Type B pancreatic cell (in vitro differentiated cells): Measurements from ENCODE around the gene FRMD1. TPM values are rescaled to one million over a fixed set of nuclear protein-coding genes. Genes with fewer than 3 reads are reported as not detected.

Experiments used
- DNase-seq: peaks from one replicate; pipeline ENCODE4 v3.0.0; 2021; ENCODE audit warnings: mixed read lengths; ENCODE audit not compliant: unreplicated experiment; ENCODE audit errors: extremely low spot score
- H3K27ac Mint-ChIP-seq: 2 replicates; pipeline ENCODE4 v1.8.0; 2021; ENCODE audit warnings: mild to moderate bottlenecking, mixed read lengths
- H3K27me3 Mint-ChIP-seq: 2 replicates; pipeline ENCODE4 v1.8.0; 2021; ENCODE audit warnings: mixed read lengths
- H3K36me3 Mint-ChIP-seq: 2 replicates; pipeline ENCODE4 v1.8.0; 2021; ENCODE audit warnings: mixed read lengths
- H3K4me1 Mint-ChIP-seq: one replicate; pipeline ENCODE4 v1.8.0; 2021; ENCODE audit warnings: mixed read lengths; ENCODE audit not compliant: unreplicated experiment
- H3K4me3 Mint-ChIP-seq: 2 replicates; pipeline ENCODE4 v1.8.0; 2021; ENCODE audit warnings: mild to moderate bottlenecking, mixed read lengths
- H3K9me3 Mint-ChIP-seq: 2 replicates; pipeline ENCODE4 v1.8.0; 2021; ENCODE audit warnings: mixed read lengths
- total RNA-seq: library from RNA; stranded (reverse); gene quantifications from 2 replicates; pipeline ENCODE4 v1.2.1, GENCODE V29; 2021; ENCODE audit warnings: low replicate concordance
- TF ChIP-seq, protein P1 (sequence below): fragments of 200-600 bp; sonication (generic); conservative IDR thresholded peaks from 2 replicates; pipeline ENCODE4 v1.5.0; 2021; ENCODE audit warnings: antibody characterized with exemption, mild to moderate bottlenecking

FRMD1 gene
- total RNA-seq, 1 donor from 2014 or later: 0.17 TPM

DNA sequence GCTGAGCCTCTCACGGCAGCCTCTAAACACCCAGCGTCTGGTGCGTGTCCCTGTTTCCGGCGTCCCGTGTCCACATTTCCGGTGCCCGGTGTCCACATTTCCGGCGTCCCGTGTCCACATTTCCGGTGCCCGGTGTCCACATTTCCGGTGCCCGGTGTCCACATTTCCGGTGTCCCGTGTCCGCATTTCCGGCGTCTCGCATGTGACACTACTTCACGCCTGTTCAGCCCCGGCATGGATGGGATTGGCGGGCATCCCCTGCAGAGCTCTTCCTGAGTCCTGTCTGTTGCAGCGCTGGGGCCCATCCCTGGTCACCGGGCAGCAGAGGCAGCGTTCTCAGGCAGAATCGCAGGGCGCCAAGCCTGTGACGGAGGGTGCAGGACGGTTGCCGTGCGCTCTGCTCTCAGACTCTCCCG lies 3.2 kb downstream of the FRMD1 start:
- TF ChIP-seq, protein P1, sequence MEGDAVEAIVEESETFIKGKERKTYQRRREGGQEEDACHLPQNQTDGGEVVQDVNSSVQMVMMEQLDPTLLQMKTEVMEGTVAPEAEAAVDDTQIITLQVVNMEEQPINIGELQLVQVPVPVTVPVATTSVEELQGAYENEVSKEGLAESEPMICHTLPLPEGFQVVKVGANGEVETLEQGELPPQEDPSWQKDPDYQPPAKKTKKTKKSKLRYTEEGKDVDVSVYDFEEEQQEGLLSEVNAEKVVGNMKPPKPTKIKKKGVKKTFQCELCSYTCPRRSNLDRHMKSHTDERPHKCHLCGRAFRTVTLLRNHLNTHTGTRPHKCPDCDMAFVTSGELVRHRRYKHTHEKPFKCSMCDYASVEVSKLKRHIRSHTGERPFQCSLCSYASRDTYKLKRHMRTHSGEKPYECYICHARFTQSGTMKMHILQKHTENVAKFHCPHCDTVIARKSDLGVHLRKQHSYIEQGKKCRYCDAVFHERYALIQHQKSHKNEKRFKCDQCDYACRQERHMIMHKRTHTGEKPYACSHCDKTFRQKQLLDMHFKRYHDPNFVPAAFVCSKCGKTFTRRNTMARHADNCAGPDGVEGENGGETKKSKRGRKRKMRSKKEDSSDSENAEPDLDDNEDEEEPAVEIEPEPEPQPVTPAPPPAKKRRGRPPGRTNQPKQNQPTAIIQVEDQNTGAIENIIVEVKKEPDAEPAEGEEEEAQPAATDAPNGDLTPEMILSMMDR: no peak
- Mint-ChIP-seq H3K36me3 (no peaks in the 10 kb centered on the region), H3K4me1 (no peaks in the 10 kb centered on the region), H3K4me3 (no peak overlapping the region), H3K27me3 (peaks cover 4% of the 10 kb centered on the region), H3K27ac (no peak overlapping the region), H3K9me3 (no peaks in the 10 kb centered on the region)
- no peak for DNase-seq

DNA sequence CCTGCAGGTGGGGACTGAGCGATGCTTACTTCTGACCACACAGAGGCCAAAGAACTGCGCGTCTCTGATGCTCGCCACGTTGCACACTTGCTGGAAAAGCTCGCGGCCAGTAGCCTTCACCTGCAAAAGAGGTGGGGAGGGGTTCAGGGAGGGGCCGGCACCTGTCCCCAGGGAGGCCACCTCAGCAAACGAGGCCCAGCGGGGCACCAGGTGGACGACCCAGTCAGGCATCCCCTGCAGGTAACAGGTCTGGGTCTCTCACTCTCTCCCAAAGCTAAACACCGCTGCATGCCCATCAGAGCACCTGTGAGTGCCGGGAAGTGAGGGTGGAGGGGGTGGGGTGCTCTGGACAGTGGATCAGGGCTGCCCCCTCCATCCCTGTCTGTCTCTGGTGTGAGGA lies 3.8 kb downstream of the FRMD1 start:
- H3K36me3 Mint-ChIP-seq: no peaks in the 10 kb centered on the region
- H3K27me3 Mint-ChIP-seq: peaks cover 4% of the 10 kb centered on the region
- H3K4me3 Mint-ChIP-seq: no peak overlapping the region
- no peaks in the 10 kb centered on the region for H3K9me3 Mint-ChIP-seq
- TF ChIP-seq, protein P1: no peak
- no peaks in the 10 kb centered on the region for H3K4me1 Mint-ChIP-seq
- DNase-seq: no peak
- H3K27ac Mint-ChIP-seq: no peak overlapping the region

DNA sequence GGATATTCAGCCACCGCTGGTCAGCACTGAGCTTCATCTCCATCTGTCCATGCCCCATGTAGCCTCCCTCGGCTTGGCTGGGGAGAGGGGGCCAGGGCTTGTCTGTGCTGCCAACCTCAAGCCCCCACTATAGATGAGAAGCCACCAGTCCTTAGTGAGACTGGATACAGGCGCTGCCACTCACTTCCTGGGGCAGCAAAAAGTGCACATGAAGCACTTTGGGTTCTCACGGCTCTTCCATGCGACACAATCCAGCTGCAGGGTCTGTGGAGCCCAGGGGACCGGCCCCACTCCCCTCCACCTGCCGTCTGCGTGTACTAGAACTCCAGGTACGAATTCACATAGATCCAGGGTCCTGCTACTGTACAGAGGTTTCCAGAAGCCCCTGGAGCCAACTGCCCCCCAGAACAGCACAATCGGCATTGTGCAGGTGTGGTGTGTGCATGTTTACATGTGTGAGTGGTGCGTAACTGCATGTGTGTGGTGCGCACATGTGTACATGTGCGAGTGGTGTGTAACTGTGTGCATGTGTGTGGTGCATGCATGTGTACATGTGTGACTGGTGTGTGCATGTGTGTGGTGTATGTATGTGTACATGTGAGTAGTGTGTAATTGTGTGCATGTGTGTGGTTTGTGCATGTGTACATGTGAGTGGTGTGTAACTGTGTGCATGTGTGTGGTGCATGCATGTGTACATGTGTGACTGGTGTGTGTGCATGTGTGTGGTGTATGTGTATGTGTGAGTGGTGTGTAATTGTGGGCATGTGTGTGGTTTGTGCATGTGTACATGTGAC lies 4.9 kb downstream of the FRMD1 start:
- Mint-ChIP-seq H3K27ac (no peak overlapping the region), H3K4me1 (no peaks in the 10 kb centered on the region)
- TF ChIP-seq, protein P1: no peak

DNA sequence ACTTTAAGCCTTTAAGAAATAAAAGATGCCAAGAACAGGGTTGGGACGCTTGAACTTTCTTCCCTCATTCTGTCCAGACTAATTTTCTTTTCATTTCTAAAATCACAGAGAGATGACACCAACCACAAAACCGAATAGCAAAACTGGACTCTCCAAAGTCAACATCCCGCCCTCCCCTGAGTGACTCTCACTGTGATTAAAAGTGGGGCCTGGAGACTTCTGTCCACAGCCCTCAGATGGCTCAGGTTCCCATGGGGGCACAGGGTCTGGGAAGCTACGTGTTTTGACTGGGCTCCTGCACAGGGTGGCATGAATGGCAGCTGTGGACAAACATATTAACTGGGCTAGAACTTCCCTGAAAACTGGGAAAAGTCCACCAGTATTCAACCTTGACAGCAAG lies 6.3 kb downstream of the FRMD1 start:
- DNase-seq: no peak
- H3K27me3 Mint-ChIP-seq: peaks cover 15% of the 10 kb centered on the region
- H3K27ac Mint-ChIP-seq: no peak overlapping the region
- H3K4me1 Mint-ChIP-seq: no peaks in the 10 kb centered on the region
- no peak overlapping the region for H3K4me3 Mint-ChIP-seq
- TF ChIP-seq, protein P1: no peak
- H3K9me3 Mint-ChIP-seq: no peaks in the 10 kb centered on the region
- no peaks in the 10 kb centered on the region for H3K36me3 Mint-ChIP-seq

More for the DNA sequence above, 4.9 kb downstream of the FRMD1 start:
- Mint-ChIP-seq H3K36me3 (no peaks in the 10 kb centered on the region), H3K9me3 (no peaks in the 10 kb centered on the region), H3K4me3 (no peak overlapping the region), H3K27me3 (peaks cover 11% of the 10 kb centered on the region)
- no peak for DNase-seq

DNA sequence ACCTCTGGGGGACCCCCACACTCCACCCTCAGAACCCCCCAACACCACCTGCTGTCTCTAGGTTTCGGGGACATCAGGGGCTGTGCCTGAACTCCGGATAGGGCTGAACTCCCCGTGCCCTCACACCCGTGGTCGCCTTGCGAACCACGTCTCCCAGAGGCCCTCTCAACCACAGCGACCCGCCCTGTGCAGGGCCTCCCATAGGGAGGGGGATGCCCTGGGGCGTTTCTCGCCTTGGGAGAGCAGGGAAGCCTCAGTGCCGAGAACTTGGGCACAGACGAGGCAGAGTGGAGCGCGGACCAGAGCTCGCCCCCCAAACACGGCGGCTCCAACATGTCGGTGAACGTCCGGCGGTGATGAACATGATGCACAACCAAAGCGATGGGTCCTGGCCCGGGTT lies 6.8 kb downstream of the FRMD1 start:
- DNase-seq: no peak

More for the DNA sequence above, 6.8 kb downstream of the FRMD1 start:
- Mint-ChIP-seq H3K4me3 (no peak overlapping the region), H3K27me3 (peaks cover 15% of the 10 kb centered on the region), H3K36me3 (no peaks in the 10 kb centered on the region), H3K27ac (no peak overlapping the region), H3K9me3 (no peaks in the 10 kb centered on the region), H3K4me1 (peaks cover 2% of the 10 kb centered on the region)
- TF ChIP-seq, protein P1: no peak
